Measurements from ENCODE around the gene OXA1L.
"Not testable (repeated sequence)": the region's sequence is repeated elsewhere in the genome, so short reads cannot be mapped to it uniquely, and the experiment has no call there.

DNA sequence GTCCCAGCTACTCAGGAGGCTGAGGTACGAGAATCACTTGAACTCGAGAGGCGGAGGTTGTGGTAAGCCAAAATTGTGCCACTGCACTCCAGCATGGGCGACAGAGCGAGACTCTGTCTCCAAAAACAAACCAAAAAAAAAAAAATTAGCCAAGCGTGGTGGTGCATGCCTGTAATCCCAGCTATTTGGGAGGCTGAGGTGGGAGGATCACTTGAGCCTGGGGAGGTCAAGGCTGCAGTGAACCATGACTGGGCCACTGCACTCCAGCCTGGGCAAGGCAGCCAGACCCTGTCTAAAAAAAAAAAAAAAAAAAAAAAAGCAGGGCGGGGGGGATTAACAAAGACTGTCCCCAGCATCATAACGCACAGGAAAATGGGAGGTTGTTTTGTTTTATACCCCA, 10.4 kb downstream of the OXA1L start:
- TF ChIP-seq ZFX (IDR thresholded peaks at IDR 0.05) = not testable (repeated sequence)
- TF ChIP-seq, protein P1, sequence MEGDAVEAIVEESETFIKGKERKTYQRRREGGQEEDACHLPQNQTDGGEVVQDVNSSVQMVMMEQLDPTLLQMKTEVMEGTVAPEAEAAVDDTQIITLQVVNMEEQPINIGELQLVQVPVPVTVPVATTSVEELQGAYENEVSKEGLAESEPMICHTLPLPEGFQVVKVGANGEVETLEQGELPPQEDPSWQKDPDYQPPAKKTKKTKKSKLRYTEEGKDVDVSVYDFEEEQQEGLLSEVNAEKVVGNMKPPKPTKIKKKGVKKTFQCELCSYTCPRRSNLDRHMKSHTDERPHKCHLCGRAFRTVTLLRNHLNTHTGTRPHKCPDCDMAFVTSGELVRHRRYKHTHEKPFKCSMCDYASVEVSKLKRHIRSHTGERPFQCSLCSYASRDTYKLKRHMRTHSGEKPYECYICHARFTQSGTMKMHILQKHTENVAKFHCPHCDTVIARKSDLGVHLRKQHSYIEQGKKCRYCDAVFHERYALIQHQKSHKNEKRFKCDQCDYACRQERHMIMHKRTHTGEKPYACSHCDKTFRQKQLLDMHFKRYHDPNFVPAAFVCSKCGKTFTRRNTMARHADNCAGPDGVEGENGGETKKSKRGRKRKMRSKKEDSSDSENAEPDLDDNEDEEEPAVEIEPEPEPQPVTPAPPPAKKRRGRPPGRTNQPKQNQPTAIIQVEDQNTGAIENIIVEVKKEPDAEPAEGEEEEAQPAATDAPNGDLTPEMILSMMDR (conservative IDR thresholded peaks at IDR 0.05) = not testable (repeated sequence)
